GM12878 (cell line): Measurements from ENCODE around the gene HOXA2. TPM values are rescaled to one million over a fixed set of nuclear protein-coding genes. Genes with fewer than 3 reads are reported as not detected.

Experiments
- ATAC-seq: fragments of 200-7000 bp; cut with Tn5 transposase; 3 replicates; pipeline ENCODE4 v1.9.1; 2020; ENCODE audit warnings: mild to moderate bottlenecking, moderate library complexity
- BruUV-seq: library from RNA; stranded (reverse); fragments of 400-500 nt; replicated peaks from 2 replicates; lab custom pipeline; 2021; lab: Mats Ljungman, UMichigan
- CTCF ChIA-PET: fragments of 300-600 bp; sonication (Branson Sonifier 250); formaldehyde crosslinking; extraction: SDS; loops from one replicate; lab custom pipeline; 2021; ENCODE audit warnings: inconsistent platforms; lab: Yijun Ruan, JAX
- POLR2A ChIA-PET: fragments of 350-600 bp; formaldehyde crosslinking; extraction: SDS; loops from one replicate; lab custom pipeline; 2021; ENCODE audit warnings: inconsistent platforms; lab: Charles Lee
- RAD21 ChIA-PET: fragments of 300-600 bp; sonication (Branson Sonifier 250); formaldehyde crosslinking; loops from one replicate; lab custom pipeline; 2023; ENCODE audit warnings: antibody characterized with exemption; ENCODE audit not compliant: unreplicated experiment; lab: Charles Lee
- SMC1A ChIA-PET: fragments of 300-600 bp; sonication (Branson Sonifier 250); formaldehyde crosslinking; loops from one replicate; lab custom pipeline; 2023; ENCODE audit not compliant: unreplicated experiment, uncharacterized antibody; lab: Charles Lee
- DNase-seq: peaks from one replicate; pipeline ENCODE4 v3.0.0-alpha.2; 2011; ENCODE audit warnings: low read depth, low spot score
- FAIRE-seq: peaks from 3 replicates; lab custom pipeline; 2011; peaks lifted over from hg19 to GRCh38; lab: Jason Lieb, UNC
- H2AFZ ChIP-seq: 2 replicates; pipeline ENCODE4 v1.6.0; 2011; ENCODE audit warnings: low read depth, low read length, control low read depth; ENCODE audit not compliant: control insufficient read depth
- H3K27ac ChIP-seq: 2 replicates; pipeline ENCODE4 v1.5.1; 2011; ENCODE audit warnings: control low read depth; ENCODE audit not compliant: control insufficient read depth, insufficient read depth
- H3K27me3 ChIP-seq, 2 experiments: replicated peaks in 1 of 2; 2 replicates each; pipeline versions ENCODE4 v1.6.0 to v1.6.1; 2011; ENCODE audit warnings: low read length in 1 of 2; ENCODE audit not compliant: control insufficient read depth in 2 of 2, insufficient read depth in 2 of 2
- H3K36me3 ChIP-seq, 2 experiments: 2 replicates each; pipeline ENCODE4 v1.5.1; 2011; ENCODE audit warnings: low read length in 1 of 2; ENCODE audit not compliant: control insufficient read depth in 2 of 2, insufficient read depth in 2 of 2
- H3K4me1 ChIP-seq: 2 replicates; pipeline ENCODE4 v1.6.1; 2011; ENCODE audit warnings: mild to moderate bottlenecking, low read length, moderate library complexity, mixed read lengths; ENCODE audit not compliant: control insufficient read depth, insufficient read depth
- H3K4me2 ChIP-seq: 2 replicates; pipeline ENCODE4 v1.6.0; 2011; ENCODE audit warnings: control low read depth; ENCODE audit not compliant: control insufficient read depth, insufficient read depth
- H3K4me3 ChIP-seq: fragments of 200-600 bp; sonication (generic); 2 replicates; pipeline ENCODE4 v1.5.1; 2016
- H3K79me2 ChIP-seq: 2 replicates; pipeline ENCODE4 v1.6.0; 2011; ENCODE audit warnings: low read length; ENCODE audit not compliant: control insufficient read depth, insufficient read depth
- H3K9ac ChIP-seq: 2 replicates; pipeline ENCODE4 v1.8.0; 2011; ENCODE audit warnings: low read length, control low read depth, mixed read lengths; ENCODE audit not compliant: control insufficient read depth, insufficient read depth
- H3K9me3 ChIP-seq: replicated peaks from 3 replicates; pipeline ENCODE4 v1.5.1; 2011; ENCODE audit warnings: mild to moderate bottlenecking, low read length; ENCODE audit not compliant: control insufficient read depth, insufficient read depth
- H4K20me1 ChIP-seq: 2 replicates; pipeline ENCODE4 v1.6.0; 2011; ENCODE audit not compliant: control insufficient read depth, insufficient read depth
- SKIL ChIP-seq: fragments of 450-650 bp; IDR thresholded peaks from 2 replicates; pipeline ENCODE4 v1.6.1; 2017; ENCODE audit warnings: mild to moderate bottlenecking, low read depth, inconsistent platforms; ENCODE audit not compliant: poor library complexity, severe bottlenecking
- SPI1 ChIP-seq: IDR thresholded peaks from 2 replicates; pipeline ENCODE4 v1.6.1; 2011; ENCODE audit warnings: low read depth, mild to moderate bottlenecking, low read length, moderate library complexity, borderline replicate concordance; ENCODE audit not compliant: insufficient read depth
- WGBS: methylation state at CpG from one replicate; pipeline ENCODE4 v1.1.6; 2016; ENCODE audit warnings: low lambda C conversion rate; ENCODE audit not compliant: insufficient replicate concordance, insufficient coverage; ENCODE audit errors: missing lambda C conversion rate; 5-methylcytosine and 5-hydroxymethylcytosine counted together
- in situ Hi-C: fragments of 300-500 bp; cut with MboI; formaldehyde crosslinking; loops from 9 replicates; pipeline ENCODE4 v1.14.3; 2018; ENCODE audit warnings: mixed read lengths
- intact Hi-C: fragments of 100-400 bp; cut with micrococcal nuclease; formaldehyde crosslinking; loops from one replicate; pipeline ENCODE4 v1.14.2; 2022; ENCODE audit not compliant: unreplicated experiment
- polyA plus RNA-seq, 11 experiments: library from polyadenylated mRNA; depleted of rRNA in 4 of 11; unstranded in 6 of 11; stranded (reverse) in 5 of 11; fragments of >200 nt; fragmentation: Nextera tagmentation in 4 of 11; fragmentation: Illumina TruSeq in 1 of 11; extraction: Ambion mirVana in 4 of 11; extraction: Trizol in 1 of 11; gene quantifications; 1 replicate in 1 of 11; 2 replicates in 10 of 11; pipeline versions ENCODE4 v1.2.1 to v1.2.3, GENCODE V29; 2011 to 2016; ENCODE audit warnings: inconsistent platforms in 2 of 11, missing spikeins in 2 of 11, low read depth in 1 of 11
- total RNA-seq, 4 experiments: library from RNA; depleted of rRNA in 3 of 4; stranded (reverse); fragments of >200 nt in 3 of 4; fragmentation: Illumina TruSeq in 1 of 4; extraction: Trizol in 1 of 4; gene quantifications; 2 replicates each; pipeline versions ENCODE4 v1.2.1 to v1.2.3, GENCODE V29; 2013 to 2021

The HOXA2 gene
- total and polyA plus RNA-seq, 10 of the 15 experiments (the other 5 are each of a cell fraction or from before 2014, with no cell fraction given): not detected

- SMC1A ChIA-PET: interaction anchor here (0.7 to 7.9 kb wide), 7 partner anchors 10 to 1849 kb away, joined by 3 to 110 read pairs (median 3); no protein-coding TSS in a partner anchor
- no peak overlapping the region for H2AFZ ChIP-seq
- no peak overlapping the region for H3K4me3 ChIP-seq
- CTCF ChIA-PET: interaction anchor here (0.8 to 3.4 kb wide), 4 partner anchors 8 to 238 kb away, joined by 3 to 18 read pairs (median 6); no protein-coding TSS in a partner anchor
- RAD21 ChIA-PET: interaction anchor here (1.0 to 3.7 kb wide), 4 partner anchors 9 to 229 kb away, joined by 3 to 24 read pairs (median 4); no protein-coding TSS in a partner anchor
- WGBS: 62% methylated on average over 9 of the region's 9 CpGs
- H4K20me1 ChIP-seq: no peaks in the 10 kb centered on the region
- H3K36me3 ChIP-seq: no peaks in the 10 kb centered on the region
- peaks cover 3% of the 10 kb centered on the region for H3K4me1 ChIP-seq
- intact Hi-C loops: no loop called here
- no peaks in the 10 kb centered on the region for H3K79me2 ChIP-seq
- peaks cover 3% of the 10 kb centered on the region; the same call in 1 of the 3 replicates for H3K9me3 ChIP-seq
- no peak overlapping the region for H3K27ac ChIP-seq
- TF ChIP-seq SKIL: no peak
- 0 out of 2 replicates have a peak, but pooled peaks have one; percentile 3 for TF ChIP-seq SPI1
- TF ChIP-seq, all 136 proteins: peak for 1
- POLR2A ChIA-PET: interaction anchor here (0.5 to 1.6 kb wide), 5 partner anchors 9 to 1660 kb away, joined by 3 to 10 read pairs (median 4); no protein-coding TSS in a partner anchor
- no peak overlapping the region for H3K4me2 ChIP-seq
- BruUV-seq: no TSS peak
- DNase-seq (no peak), FAIRE-seq (no peak), ATAC-seq (no peak)
- H3K9ac ChIP-seq: no peak overlapping the region
- in situ Hi-C loops: no loop called here
- peaks cover 0 to 23% of the 10 kb centered on the region in 2 experiments; a peak in 3 of 4 replicates for H3K27me3 ChIP-seq
These were observed 10.3 kb downstream of the HOXA2 start for GRCh38 chr7:27091941-27092818.
